H9 (cell line): ENCODE data around the gene IGF1R. TPM values are rescaled to one million over a fixed set of nuclear protein-coding genes. Genes with fewer than 3 reads are reported as not detected.
A peak's percentile ranks its signal among the peaks of the same experiment; 100 is the strongest.

Source experiments
- DNase-seq: peaks from one replicate; pipeline ENCODE4 v3.0.0-alpha.2; 2017
- H2AFZ ChIP-seq: one replicate; pipeline ENCODE4 v1.6.1; 2013; ENCODE audit warnings: mild to moderate bottlenecking, low read length, control low read depth, moderate library complexity
- H2AK5ac ChIP-seq: 2 replicates; pipeline ENCODE4 v1.6.1; 2013; ENCODE audit warnings: low read length, control low read depth, mixed read lengths; ENCODE audit not compliant: insufficient read length
- H2BK120ac ChIP-seq: one replicate; pipeline ENCODE4 v1.6.1; 2013; ENCODE audit warnings: low read depth, mild to moderate bottlenecking, low read length, control low read depth, inconsistent platforms; ENCODE audit not compliant: poor library complexity, severe bottlenecking
- H2BK12ac ChIP-seq: 2 replicates; pipeline ENCODE4 v1.6.1; 2013; ENCODE audit warnings: low read length, control low read depth, mixed read lengths, low read depth; ENCODE audit not compliant: insufficient read length
- H2BK15ac ChIP-seq: 2 replicates; pipeline ENCODE4 v1.6.1; 2013; ENCODE audit warnings: low read depth, low read length, control low read depth
- H2BK20ac ChIP-seq: one replicate; pipeline ENCODE4 v1.6.1; 2013; ENCODE audit warnings: low read depth, mild to moderate bottlenecking, low read length, control low read depth, inconsistent platforms; ENCODE audit not compliant: poor library complexity, severe bottlenecking
- H2BK5ac ChIP-seq: 2 replicates; pipeline ENCODE4 v1.6.1; 2013; ENCODE audit warnings: low read length, control low read depth, mixed read lengths; ENCODE audit not compliant: insufficient read length
- H3K14ac ChIP-seq: 2 replicates; pipeline ENCODE4 v1.6.1; 2013; ENCODE audit warnings: low read length, control low read depth; ENCODE audit not compliant: insufficient read depth
- H3K18ac ChIP-seq: 2 replicates; pipeline ENCODE4 v1.6.1; 2013; ENCODE audit warnings: low read depth, mild to moderate bottlenecking, mixed read lengths, low read length, control low read depth; ENCODE audit not compliant: insufficient read length
- H3K23ac ChIP-seq: 2 replicates; pipeline ENCODE4 v1.6.1; 2013; ENCODE audit warnings: low read length, control low read depth, mixed read lengths, low read depth; ENCODE audit not compliant: insufficient read length
- H3K23me2 ChIP-seq: 2 replicates; pipeline ENCODE4 v1.6.1; 2013; ENCODE audit warnings: low read depth, mild to moderate bottlenecking, mixed read lengths, low read length, control low read depth; ENCODE audit not compliant: insufficient read length, poor library complexity, severe bottlenecking
- H3K27ac ChIP-seq: 2 replicates; pipeline ENCODE4 v1.5.1; 2013; ENCODE audit warnings: low read length, control low read depth, mixed read lengths, low read depth; ENCODE audit not compliant: insufficient read length
- H3K27me3 ChIP-seq: 2 replicates; pipeline ENCODE4 v1.6.1; 2013; ENCODE audit warnings: low read length, control low read depth, inconsistent platforms; ENCODE audit not compliant: insufficient read depth
- H3K4ac ChIP-seq: 2 replicates; pipeline ENCODE4 v1.6.1; 2013; ENCODE audit warnings: low read depth, mild to moderate bottlenecking, control low read depth, inconsistent platforms, low read length, moderate library complexity
- H3K4me1 ChIP-seq: 2 replicates; pipeline ENCODE4 v1.6.1; 2013; ENCODE audit warnings: low read length, control low read depth, inconsistent platforms; ENCODE audit not compliant: insufficient read depth
- H3K4me2 ChIP-seq: 2 replicates; pipeline ENCODE4 v1.6.1; 2013; ENCODE audit warnings: low read length, control low read depth, mixed read lengths; ENCODE audit not compliant: insufficient read length, insufficient read depth
- H3K56ac ChIP-seq: 2 replicates; pipeline ENCODE4 v1.6.1; 2013; ENCODE audit warnings: low read depth, mild to moderate bottlenecking, mixed read lengths, low read length, control low read depth; ENCODE audit not compliant: insufficient read length
- H3K79me1 ChIP-seq: 2 replicates; pipeline ENCODE4 v1.6.1; 2013; ENCODE audit warnings: low read depth, mild to moderate bottlenecking, moderate library complexity, low read length, control low read depth, inconsistent platforms; ENCODE audit not compliant: insufficient read depth, poor library complexity, severe bottlenecking
- H3K79me2 ChIP-seq: 2 replicates; pipeline ENCODE4 v1.6.1; 2013; ENCODE audit warnings: low read length, control low read depth, inconsistent platforms; ENCODE audit not compliant: insufficient read depth
- H3K9ac ChIP-seq: 2 replicates; pipeline ENCODE4 v1.6.1; 2013; ENCODE audit warnings: low read length, control low read depth, mixed read lengths; ENCODE audit not compliant: insufficient read length; ENCODE audit errors: extremely low read depth
- H3K9me3 ChIP-seq: one replicate; pipeline ENCODE4 v1.6.1; 2013; ENCODE audit warnings: low read depth, low read length, inconsistent platforms; ENCODE audit not compliant: control insufficient read depth
- H3T11ph ChIP-seq: one replicate; pipeline ENCODE4 v1.6.1; 2013; ENCODE audit warnings: mild to moderate bottlenecking, low read length, control low read depth, inconsistent platforms
- H4K20me1 ChIP-seq: one replicate; pipeline ENCODE4 v1.6.1; 2013; ENCODE audit not compliant: control insufficient read depth, insufficient read length, insufficient read depth
- H4K5ac ChIP-seq: 2 replicates; pipeline ENCODE4 v1.6.1; 2013; ENCODE audit warnings: low read depth, mild to moderate bottlenecking, mixed read lengths, low read length, control low read depth; ENCODE audit not compliant: insufficient read length
- H4K8ac ChIP-seq: replicated peaks from 2 replicates; pipeline ENCODE4 v1.6.1; 2013; ENCODE audit warnings: low read length, control low read depth, mixed read lengths, low read depth; ENCODE audit not compliant: insufficient read length
- H4K91ac ChIP-seq: 2 replicates; pipeline ENCODE4 v1.6.1; 2013; ENCODE audit warnings: low read depth, mild to moderate bottlenecking, moderate library complexity, mixed read lengths, low read length, control low read depth; ENCODE audit not compliant: insufficient read length
- H3K27ac Mint-ChIP-seq, 3 experiments: 2 replicates in 2 of 3; 3 replicates in 1 of 3; pipeline ENCODE4 v1.8.0; 2020 to 2021; ENCODE audit warnings: mixed read lengths in 3 of 3, mild to moderate bottlenecking in 1 of 3, moderate library complexity in 1 of 3
- H3K27me3 Mint-ChIP-seq: 2 replicates; pipeline ENCODE4 v1.8.0; 2021; ENCODE audit warnings: low read depth, mild to moderate bottlenecking, moderate library complexity, mixed read lengths
- H3K36me3 Mint-ChIP-seq, 3 experiments: 2 replicates in 2 of 3; 3 replicates in 1 of 3; pipeline ENCODE4 v1.8.0; 2020 to 2021; ENCODE audit warnings: low read depth in 3 of 3, mixed read lengths in 3 of 3; ENCODE audit not compliant: insufficient read depth in 1 of 3
- H3K4me1 Mint-ChIP-seq, 2 experiments: 2 replicates each; pipeline ENCODE4 v1.8.0; 2020; ENCODE audit warnings: mixed read lengths in 2 of 2
- H3K4me3 Mint-ChIP-seq, 2 experiments: 2 replicates in 1 of 2; 3 replicates in 1 of 2; pipeline ENCODE4 v1.8.0; 2020 to 2021; ENCODE audit warnings: mild to moderate bottlenecking in 2 of 2, mixed read lengths in 2 of 2, moderate library complexity in 1 of 2
- H3K9me3 Mint-ChIP-seq, 2 experiments: 2 replicates in 1 of 2; 3 replicates in 1 of 2; pipeline ENCODE4 v1.8.0; 2020; ENCODE audit warnings: mild to moderate bottlenecking in 2 of 2, mixed read lengths in 2 of 2, moderate library complexity in 1 of 2
- WGBS: extraction: QIAGEN DNeasy Blood & Tissue Kit; methylation state at CpG from one replicate; pipeline ENCODE4 v1.1.7; 2013; ENCODE audit warnings: missing lambda C conversion rate, low lambda C conversion rate, mixed read lengths; ENCODE audit not compliant: insufficient read length; ENCODE audit errors: extremely low coverage; 5-methylcytosine and 5-hydroxymethylcytosine counted together
- total RNA-seq: library from RNA; stranded (reverse); gene quantifications from 2 replicates; pipeline ENCODE4 v1.2.1, GENCODE V29; 2021
- TF ChIP-seq, protein P1 (sequence below): fragments of 200-600 bp; sonication (generic); conservative IDR thresholded peaks from 3 replicates; pipeline ENCODE4 v1.8.0; 2021; ENCODE audit warnings: antibody characterized with exemption, mild to moderate bottlenecking

Gene IGF1R
- total RNA-seq, 1 experiment from 2014 or later: 70.0 TPM

DNA sequence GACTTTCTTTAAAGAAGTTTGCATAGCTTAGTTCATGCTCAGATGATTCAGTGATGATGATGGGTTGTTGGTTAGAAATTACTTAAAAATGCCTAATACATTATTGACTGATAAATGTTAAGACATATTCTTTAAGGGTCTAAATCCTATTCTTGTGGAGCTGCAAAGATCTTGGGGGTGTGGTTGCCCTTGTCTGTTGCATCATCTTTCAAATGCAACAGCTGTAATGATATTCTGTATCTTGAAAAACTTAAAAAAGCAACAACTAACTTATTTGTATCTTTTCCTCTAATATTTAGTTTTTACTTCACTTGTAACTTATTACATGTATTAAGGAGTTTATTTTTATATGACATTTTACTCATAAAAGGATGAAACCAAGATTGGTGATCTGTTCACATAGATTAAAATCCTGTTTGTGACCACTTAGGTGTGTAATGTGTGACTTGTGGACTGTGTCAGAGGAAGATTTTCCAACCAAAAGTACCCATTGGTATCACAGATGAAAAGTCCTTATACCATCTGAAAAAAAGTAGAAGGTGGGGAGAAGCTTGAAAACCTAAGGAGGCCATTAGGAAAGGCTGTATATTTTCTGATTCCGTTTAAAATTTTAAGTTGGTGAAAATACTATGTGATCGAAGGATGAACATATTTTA lies 142.8 kb downstream of the IGF1R start:
- H2BK20ac ChIP-seq: no peak overlapping the region
- no peak overlapping the region for H4K91ac ChIP-seq
- Mint-ChIP-seq H3K4me3 (no peak overlapping the region), H3K27ac (0 out of 7 replicates have a peak overlapping the region, but pooled peaks of 1 of the 3 experiments have one; percentile 34), H3K9me3 (no peaks in the 10 kb centered on the region), H3K27me3 (no peaks in the 10 kb centered on the region), H3K4me1 (peaks cover 87 to 90% of the 10 kb centered on the region in 2 experiments), H3K36me3 (no peaks in the 10 kb centered on the region)
- H4K20me1 ChIP-seq: no peaks in the 10 kb centered on the region
- H2AFZ ChIP-seq: no peak overlapping the region
- H4K5ac ChIP-seq: no peak overlapping the region
- H3K9ac ChIP-seq: no peak overlapping the region
- H3K23ac ChIP-seq: no peak overlapping the region
- no peak overlapping the region for H2BK15ac ChIP-seq
- H3K4ac ChIP-seq: no peak overlapping the region
- H3K4me1 ChIP-seq: peaks cover 19% of the 10 kb centered on the region
- H3K18ac ChIP-seq: no peak overlapping the region
- no peaks in the 10 kb centered on the region for H3K9me3 ChIP-seq
- no peak overlapping the region for H2BK120ac ChIP-seq
- no CpG with 5 or more reads among the region's 2 CpGs for WGBS
- no peak overlapping the region for H3K56ac ChIP-seq
- H3K23me2 ChIP-seq: no peaks in the 10 kb centered on the region
- H3T11ph ChIP-seq: no peak overlapping the region
- TF ChIP-seq, protein P1, sequence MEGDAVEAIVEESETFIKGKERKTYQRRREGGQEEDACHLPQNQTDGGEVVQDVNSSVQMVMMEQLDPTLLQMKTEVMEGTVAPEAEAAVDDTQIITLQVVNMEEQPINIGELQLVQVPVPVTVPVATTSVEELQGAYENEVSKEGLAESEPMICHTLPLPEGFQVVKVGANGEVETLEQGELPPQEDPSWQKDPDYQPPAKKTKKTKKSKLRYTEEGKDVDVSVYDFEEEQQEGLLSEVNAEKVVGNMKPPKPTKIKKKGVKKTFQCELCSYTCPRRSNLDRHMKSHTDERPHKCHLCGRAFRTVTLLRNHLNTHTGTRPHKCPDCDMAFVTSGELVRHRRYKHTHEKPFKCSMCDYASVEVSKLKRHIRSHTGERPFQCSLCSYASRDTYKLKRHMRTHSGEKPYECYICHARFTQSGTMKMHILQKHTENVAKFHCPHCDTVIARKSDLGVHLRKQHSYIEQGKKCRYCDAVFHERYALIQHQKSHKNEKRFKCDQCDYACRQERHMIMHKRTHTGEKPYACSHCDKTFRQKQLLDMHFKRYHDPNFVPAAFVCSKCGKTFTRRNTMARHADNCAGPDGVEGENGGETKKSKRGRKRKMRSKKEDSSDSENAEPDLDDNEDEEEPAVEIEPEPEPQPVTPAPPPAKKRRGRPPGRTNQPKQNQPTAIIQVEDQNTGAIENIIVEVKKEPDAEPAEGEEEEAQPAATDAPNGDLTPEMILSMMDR: no peak
- H3K79me2 ChIP-seq: peaks cover 32% of the 10 kb centered on the region; the same call in 1 of the 2 replicates
- H3K27me3 ChIP-seq: no peaks in the 10 kb centered on the region
- peaks cover 12% of the 10 kb centered on the region for H3K79me1 ChIP-seq
- no peak overlapping the region for H2BK12ac ChIP-seq
- no peak overlapping the region for H2BK5ac ChIP-seq
- no peak overlapping the region for H3K4me2 ChIP-seq
- no peak overlapping the region for H2AK5ac ChIP-seq
- no peak for DNase-seq
- no peak overlapping the region for H3K27ac ChIP-seq
- no peak overlapping the region for H3K14ac ChIP-seq
- no peak overlapping the region for H4K8ac ChIP-seq
